ENCODE measurements around the gene TNNT2.

DNA sequence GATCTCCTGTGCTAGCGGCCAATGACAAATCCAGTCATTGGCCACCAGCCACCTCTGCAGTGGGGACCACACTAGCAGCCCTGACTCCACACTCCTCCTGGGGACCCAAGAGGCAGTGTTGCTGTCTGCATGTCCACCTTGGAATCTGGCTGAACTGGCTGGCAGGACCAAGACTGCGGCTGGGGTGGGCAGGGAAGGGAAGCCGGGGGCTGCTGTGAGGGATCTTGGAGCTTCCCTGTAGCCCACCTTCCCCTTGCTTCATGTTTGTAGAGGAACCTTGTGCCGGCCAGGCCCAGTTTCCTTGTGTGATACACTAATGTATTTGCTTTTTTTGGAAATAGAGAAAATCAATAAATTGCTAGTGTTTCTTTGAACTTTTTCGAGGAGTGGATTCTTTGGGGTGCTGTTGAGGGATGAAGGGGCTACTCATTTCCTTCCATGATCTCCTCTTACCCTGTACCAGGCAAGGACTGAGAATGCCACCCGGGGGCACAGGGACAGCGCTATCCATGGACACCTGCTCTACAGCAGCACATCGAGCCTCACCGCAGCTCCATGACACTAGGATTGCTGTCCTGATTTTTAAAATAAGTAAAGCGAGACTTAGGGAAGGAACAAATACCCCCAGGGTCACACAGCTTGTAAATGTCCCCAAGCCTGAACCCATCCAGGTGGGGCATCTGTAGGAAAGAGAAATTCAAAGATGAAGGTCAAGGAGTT lies 44.7 kb downstream of the TNNT2 start:
- TF ChIP-seq, protein P1, sequence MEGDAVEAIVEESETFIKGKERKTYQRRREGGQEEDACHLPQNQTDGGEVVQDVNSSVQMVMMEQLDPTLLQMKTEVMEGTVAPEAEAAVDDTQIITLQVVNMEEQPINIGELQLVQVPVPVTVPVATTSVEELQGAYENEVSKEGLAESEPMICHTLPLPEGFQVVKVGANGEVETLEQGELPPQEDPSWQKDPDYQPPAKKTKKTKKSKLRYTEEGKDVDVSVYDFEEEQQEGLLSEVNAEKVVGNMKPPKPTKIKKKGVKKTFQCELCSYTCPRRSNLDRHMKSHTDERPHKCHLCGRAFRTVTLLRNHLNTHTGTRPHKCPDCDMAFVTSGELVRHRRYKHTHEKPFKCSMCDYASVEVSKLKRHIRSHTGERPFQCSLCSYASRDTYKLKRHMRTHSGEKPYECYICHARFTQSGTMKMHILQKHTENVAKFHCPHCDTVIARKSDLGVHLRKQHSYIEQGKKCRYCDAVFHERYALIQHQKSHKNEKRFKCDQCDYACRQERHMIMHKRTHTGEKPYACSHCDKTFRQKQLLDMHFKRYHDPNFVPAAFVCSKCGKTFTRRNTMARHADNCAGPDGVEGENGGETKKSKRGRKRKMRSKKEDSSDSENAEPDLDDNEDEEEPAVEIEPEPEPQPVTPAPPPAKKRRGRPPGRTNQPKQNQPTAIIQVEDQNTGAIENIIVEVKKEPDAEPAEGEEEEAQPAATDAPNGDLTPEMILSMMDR (IDR thresholded peaks at IDR 0.05): no peak
- no peak for TF ChIP-seq POLR2A (IDR thresholded peaks at IDR 0.05)
